ENCODE measurements around the gene HOXC6. TPM values are rescaled to one million over a fixed set of nuclear protein-coding genes. Genes with fewer than 3 reads are reported as not detected.

The HOXC6 gene
- total and polyA plus RNA-seq, 2 donors (not counting 3 experiments of a cell fraction or from before 2014, with no cell fraction given): 0.58 to 0.72 TPM

DNA sequence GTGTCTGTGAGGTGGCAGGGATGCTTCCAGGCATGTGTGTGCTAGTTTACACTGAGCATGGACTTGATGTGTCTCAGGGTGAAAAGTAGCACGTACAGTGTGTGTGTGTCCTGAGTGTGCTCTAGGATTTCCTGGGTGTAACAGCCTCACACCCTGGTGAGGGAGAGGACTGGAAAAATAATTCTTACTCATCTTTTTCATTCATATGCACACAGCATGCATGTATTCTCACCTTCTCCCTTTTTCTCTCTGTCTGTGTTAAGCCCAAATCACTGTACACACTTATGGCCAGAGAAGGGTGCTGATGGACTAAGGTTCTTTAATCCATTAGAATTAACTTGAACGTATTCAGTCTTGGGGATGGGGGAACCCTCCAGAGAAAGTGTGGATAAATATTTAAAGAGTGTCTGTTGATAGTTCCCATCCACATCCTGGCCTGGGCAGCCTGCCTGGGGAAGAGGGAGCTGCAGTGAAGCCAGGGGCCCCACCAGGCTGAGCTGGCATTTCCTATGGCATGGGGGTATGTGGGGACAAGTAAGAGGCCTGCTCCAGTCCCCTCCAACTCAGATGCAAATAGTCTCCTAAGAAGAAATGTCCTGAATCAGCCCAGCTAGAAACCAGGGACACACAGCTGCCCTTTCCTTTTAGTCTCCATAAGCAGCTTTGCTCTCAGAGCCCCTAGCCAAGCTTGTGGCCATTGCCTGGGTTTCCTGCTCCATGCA lies 20.5 kb upstream of the HOXC6 start:
- H4K20me1 ChIP-seq (replicated peaks; ENCODE audit: control insufficient read depth, extremely low read depth, insufficient read depth, low read length): no peaks in the 10 kb centered on the region
- no peak overlapping the region for H2AFZ ChIP-seq (ENCODE audit: low read depth, low read length)
- ChIA-PET CTCF (interaction anchor here (0.9 to 17.0 kb wide), 9 partner anchors 8 to 251 kb away, joined by 3 to 616 read pairs (median 4); partner anchors contain the start of genes HOXC5, HOXC9 and SMUG1), POLR2A (no interaction called here)
- H3K9ac ChIP-seq (replicated peaks; ENCODE audit: extremely low read depth, insufficient read depth, low read length): no peak overlapping the region
- no peak for DNase-seq (ENCODE audit: low read depth, low spot score)
- dilution Hi-C loops (cut with MboI; ENCODE audit: extremely low pct_ligation_motif_present, low sequenced_read_pairs) (no loop called here), intact Hi-C loops (cut with micrococcal nuclease) (loop anchor here (10.0 kb wide), 1 partner anchor 357 kb away; the partner anchor contains the start of gene GPR84)
- no peak overlapping the region for H3K4me2 ChIP-seq (ENCODE audit: insufficient read depth, low read length)
- no peaks in the 10 kb centered on the region for H3K4me1 ChIP-seq (ENCODE audit: control insufficient read depth, extremely low read depth, insufficient read depth, low read length)
- no peak for TF ChIP-seq JUN (IDR thresholded peaks at IDR 0.05; ENCODE audit: borderline replicate concordance, insufficient read depth, insufficient read length, low read depth)
- no peak for TF ChIP-seq FOS (IDR thresholded peaks at IDR 0.05; ENCODE audit: borderline replicate concordance, insufficient read depth, low read length)
- no peak for TF ChIP-seq POLR2A (IDR thresholded peaks at IDR 0.05; ENCODE audit: low read depth, low read length)
- no peak for TF ChIP-seq MYC (IDR thresholded peaks at IDR 0.05; ENCODE audit: low read depth, low read length)
- TF ChIP-seq, protein P1, sequence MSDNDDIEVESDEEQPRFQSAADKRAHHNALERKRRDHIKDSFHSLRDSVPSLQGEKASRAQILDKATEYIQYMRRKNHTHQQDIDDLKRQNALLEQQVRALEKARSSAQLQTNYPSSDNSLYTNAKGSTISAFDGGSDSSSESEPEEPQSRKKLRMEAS (IDR thresholded peaks at IDR 0.05; ENCODE audit: insufficient read depth, insufficient read length): no peak
- no peak for TF ChIP-seq POLR2AphosphoS5 (IDR thresholded peaks at IDR 0.05; ENCODE audit: insufficient read depth, low read depth, low read length)
- TF ChIP-seq, protein P2, sequence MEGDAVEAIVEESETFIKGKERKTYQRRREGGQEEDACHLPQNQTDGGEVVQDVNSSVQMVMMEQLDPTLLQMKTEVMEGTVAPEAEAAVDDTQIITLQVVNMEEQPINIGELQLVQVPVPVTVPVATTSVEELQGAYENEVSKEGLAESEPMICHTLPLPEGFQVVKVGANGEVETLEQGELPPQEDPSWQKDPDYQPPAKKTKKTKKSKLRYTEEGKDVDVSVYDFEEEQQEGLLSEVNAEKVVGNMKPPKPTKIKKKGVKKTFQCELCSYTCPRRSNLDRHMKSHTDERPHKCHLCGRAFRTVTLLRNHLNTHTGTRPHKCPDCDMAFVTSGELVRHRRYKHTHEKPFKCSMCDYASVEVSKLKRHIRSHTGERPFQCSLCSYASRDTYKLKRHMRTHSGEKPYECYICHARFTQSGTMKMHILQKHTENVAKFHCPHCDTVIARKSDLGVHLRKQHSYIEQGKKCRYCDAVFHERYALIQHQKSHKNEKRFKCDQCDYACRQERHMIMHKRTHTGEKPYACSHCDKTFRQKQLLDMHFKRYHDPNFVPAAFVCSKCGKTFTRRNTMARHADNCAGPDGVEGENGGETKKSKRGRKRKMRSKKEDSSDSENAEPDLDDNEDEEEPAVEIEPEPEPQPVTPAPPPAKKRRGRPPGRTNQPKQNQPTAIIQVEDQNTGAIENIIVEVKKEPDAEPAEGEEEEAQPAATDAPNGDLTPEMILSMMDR (IDR thresholded peaks at IDR 0.05; ENCODE audit: extremely low read depth in 1 of 2, insufficient read depth in 1 of 2, low read depth in 1 of 2, low read length in 2 of 2): no peak
- TF ChIP-seq GATA2 (IDR thresholded peaks at IDR 0.05; ENCODE audit: insufficient read depth, insufficient read length, low read depth, low read length): no peak
- TF ChIP-seq EZH2 (IDR thresholded peaks at IDR 0.05; ENCODE audit: borderline replicate concordance, low read depth, low read length, severe bottlenecking): no peak
- H3K27me3 ChIP-seq (ENCODE audit: control insufficient read depth in 2 of 2, insufficient read depth in 2 of 2, low read length in 2 of 2): peaks cover 76 to 88% of the 10 kb centered on the region in 2 experiments
- no peaks in the 10 kb centered on the region for H3K79me2 ChIP-seq (ENCODE audit: control insufficient read depth, insufficient read depth, low read length)
- H3K27ac ChIP-seq (ENCODE audit: insufficient read depth, low read depth, low read length): no peak overlapping the region
- H3K9me1 ChIP-seq (replicated peaks; ENCODE audit: control insufficient read depth, extremely low read depth, insufficient read depth, low read length): no peaks in the 10 kb centered on the region
- no peak for FAIRE-seq
- H3K36me3 ChIP-seq (ENCODE audit: control insufficient read depth in 2 of 2, extremely low read depth in 1 of 2, insufficient read depth in 2 of 2, low read length in 2 of 2): no peaks in the 10 kb centered on the region
- no TSS peak for BruUV-seq (replicated peaks)
- H3K9me3 ChIP-seq (replicated peaks; ENCODE audit: control insufficient read depth, insufficient read depth, low read length): no peaks in the 10 kb centered on the region
- H3K4me3 ChIP-seq (replicated peaks in 1 of 3; ENCODE audit: insufficient read depth in 1 of 3, low read depth in 1 of 3, low read length in 3 of 3): no peak overlapping the region
